K562 (cell line): ENCODE measurements around the gene GLIPR2. TPM values are rescaled to one million over a fixed set of nuclear protein-coding genes. Genes with fewer than 3 reads are reported as not detected.
A peak's percentile ranks its signal among the peaks of the same experiment; 100 is the strongest.

Experiments
- HOXB6 ChIP-seq: fragments of 250-450 bp; sonication (Bioruptor Pico); IDR thresholded peaks from 2 replicates; pipeline ENCODE4 v1.5.1; 2022; ENCODE audit warnings: mild to moderate bottlenecking, borderline replicate concordance
- SP2 ChIP-seq: IDR thresholded peaks from 2 replicates; pipeline ENCODE4 v1.6.1; 2011; ENCODE audit warnings: mild to moderate bottlenecking, low read depth, low read length, moderate library complexity; ENCODE audit not compliant: poor library complexity, severe bottlenecking; ENCODE audit errors: extremely low read depth
- WHSC1 ChIP-seq: IDR thresholded peaks from one replicate; pipeline ENCODE4 v1.6.1; 2012; ENCODE audit warnings: low read length, control low read depth, inconsistent platforms
- ZC3H4 ChIP-seq: sonication (generic); formaldehyde crosslinking; IDR thresholded peaks from 2 replicates; pipeline ENCODE4 v1.9.0; 2021; ENCODE audit warnings: missing genetic modification reagents, borderline replicate concordance
- ZNF695 ChIP-seq: fragments of 450-650 bp; formaldehyde crosslinking; IDR thresholded peaks from 2 replicates; pipeline ENCODE4 v1.4.0; 2020; ENCODE audit warnings: mild to moderate bottlenecking, moderate library complexity
- polyA plus RNA-seq, 8 experiments: library from polyadenylated mRNA; depleted of rRNA in 4 of 8; stranded (reverse) in 5 of 8; unstranded in 3 of 8; fragments of >200 nt; fragmentation: Nextera tagmentation in 2 of 8; fragmentation: Illumina TruSeq in 1 of 8; extraction: Ambion mirVana in 2 of 8; extraction: Trizol in 1 of 8; gene quantifications; 2 replicates each; pipeline versions ENCODE4 v1.2.1 to v1.2.3, GENCODE V29; 2011 to 2014; ENCODE audit warnings: inconsistent platforms in 1 of 8, missing spikeins in 1 of 8
- total RNA-seq, 7 experiments: library from RNA; depleted of rRNA in 6 of 7; stranded (reverse); fragments of >200 nt in 6 of 7; fragmentation: Illumina TruSeq in 2 of 7; extraction: Trizol in 2 of 7; gene quantifications; 2 replicates each; pipeline versions ENCODE4 v1.2.1 to v1.2.3, GENCODE V29; 2011 to 2021; ENCODE audit warnings: low replicate concordance in 1 of 7
- TF ChIP-seq, protein P1 (sequence below): fragments of 450-650 bp; IDR thresholded peaks from 2 replicates; pipeline ENCODE4 v1.6.1; 2017; ENCODE audit warnings: antibody characterized with exemption, mild to moderate bottlenecking
- TF ChIP-seq, protein P2 (sequence below): IDR thresholded peaks from 2 replicates; pipeline ENCODE4 v1.6.1; 2011; ENCODE audit not compliant: insufficient read length; ENCODE audit errors: extremely low read depth

The GLIPR2 gene
- total and polyA plus RNA-seq, 9 of the 15 experiments (the other 6 are each of a cell fraction or from before 2014, with no cell fraction given): 1.4 to 8.8 (median 2.9) TPM

DNA sequence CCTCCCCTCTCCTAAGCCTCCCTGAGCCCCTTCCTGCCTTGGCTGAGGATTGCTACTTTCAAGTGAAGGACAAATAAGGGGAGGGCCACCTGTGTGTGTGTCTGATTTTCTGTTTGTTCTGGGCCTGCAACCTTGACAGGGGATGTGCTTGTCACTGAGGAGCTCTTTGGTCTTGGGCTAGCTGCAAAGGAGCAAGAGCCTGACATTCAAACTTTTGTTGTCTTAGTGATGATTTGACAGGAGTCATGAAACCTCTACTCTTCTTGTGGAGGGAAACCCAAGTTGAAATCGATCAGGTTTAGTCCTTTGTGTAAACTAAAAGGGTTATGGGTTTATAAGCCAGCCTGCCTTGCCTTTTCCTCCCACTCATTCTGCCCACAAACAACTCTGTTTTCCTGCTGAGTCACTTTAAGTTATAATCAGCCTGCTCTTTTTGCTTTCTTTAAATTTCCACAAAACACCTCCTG, 71.0 kb downstream of the GLIPR2 start (continued):
- TF ChIP-seq, protein P1, sequence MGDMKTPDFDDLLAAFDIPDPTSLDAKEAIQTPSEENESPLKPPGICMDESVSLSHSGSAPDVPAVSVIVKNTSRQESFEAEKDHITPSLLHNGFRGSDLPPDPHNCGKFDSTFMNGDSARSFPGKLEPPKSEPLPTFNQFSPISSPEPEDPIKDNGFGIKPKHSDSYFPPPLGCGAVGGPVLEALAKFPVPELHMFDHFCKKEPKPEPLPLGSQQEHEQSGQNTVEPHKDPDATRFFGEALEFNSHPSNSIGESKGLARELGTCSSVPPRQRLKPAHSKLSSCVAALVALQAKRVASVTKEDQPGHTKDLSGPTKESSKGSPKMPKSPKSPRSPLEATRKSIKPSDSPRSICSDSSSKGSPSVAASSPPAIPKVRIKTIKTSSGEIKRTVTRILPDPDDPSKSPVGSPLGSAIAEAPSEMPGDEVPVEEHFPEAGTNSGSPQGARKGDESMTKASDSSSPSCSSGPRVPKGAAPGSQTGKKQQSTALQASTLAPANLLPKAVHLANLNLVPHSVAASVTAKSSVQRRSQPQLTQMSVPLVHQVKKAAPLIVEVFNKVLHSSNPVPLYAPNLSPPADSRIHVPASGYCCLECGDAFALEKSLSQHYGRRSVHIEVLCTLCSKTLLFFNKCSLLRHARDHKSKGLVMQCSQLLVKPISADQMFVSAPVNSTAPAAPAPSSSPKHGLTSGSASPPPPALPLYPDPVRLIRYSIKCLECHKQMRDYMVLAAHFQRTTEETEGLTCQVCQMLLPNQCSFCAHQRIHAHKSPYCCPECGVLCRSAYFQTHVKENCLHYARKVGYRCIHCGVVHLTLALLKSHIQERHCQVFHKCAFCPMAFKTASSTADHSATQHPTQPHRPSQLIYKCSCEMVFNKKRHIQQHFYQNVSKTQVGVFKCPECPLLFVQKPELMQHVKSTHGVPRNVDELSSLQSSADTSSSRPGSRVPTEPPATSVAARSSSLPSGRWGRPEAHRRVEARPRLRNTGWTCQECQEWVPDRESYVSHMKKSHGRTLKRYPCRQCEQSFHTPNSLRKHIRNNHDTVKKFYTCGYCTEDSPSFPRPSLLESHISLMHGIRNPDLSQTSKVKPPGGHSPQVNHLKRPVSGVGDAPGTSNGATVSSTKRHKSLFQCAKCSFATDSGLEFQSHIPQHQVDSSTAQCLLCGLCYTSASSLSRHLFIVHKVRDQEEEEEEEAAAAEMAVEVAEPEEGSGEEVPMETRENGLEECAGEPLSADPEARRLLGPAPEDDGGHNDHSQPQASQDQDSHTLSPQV: 0 out of 2 replicates have a peak, but pooled peaks have one; percentile 61
- no peak for TF ChIP-seq SP2
- TF ChIP-seq, protein P2, sequence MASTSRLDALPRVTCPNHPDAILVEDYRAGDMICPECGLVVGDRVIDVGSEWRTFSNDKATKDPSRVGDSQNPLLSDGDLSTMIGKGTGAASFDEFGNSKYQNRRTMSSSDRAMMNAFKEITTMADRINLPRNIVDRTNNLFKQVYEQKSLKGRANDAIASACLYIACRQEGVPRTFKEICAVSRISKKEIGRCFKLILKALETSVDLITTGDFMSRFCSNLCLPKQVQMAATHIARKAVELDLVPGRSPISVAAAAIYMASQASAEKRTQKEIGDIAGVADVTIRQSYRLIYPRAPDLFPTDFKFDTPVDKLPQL: no peak
- TF ChIP-seq HOXB6 (CRISPR knock-in tag): no peak
- no peak for TF ChIP-seq ZNF695 (CRISPR knock-in tag)
- TF ChIP-seq WHSC1: no peak
- no peak for TF ChIP-seq ZC3H4 (CRISPR knock-in tag)
